IMR-90 (cell line): ENCODE data around the gene TAS2R42. TPM values are rescaled to one million over a fixed set of nuclear protein-coding genes. Genes with fewer than 3 reads are reported as not detected.

Experiments
- ATAC-seq: fragments of 200-7000 bp; cut with Tn5 transposase; 2 replicates; pipeline ENCODE4 v1.9.1; 2020; ENCODE audit warnings: low read depth, mild to moderate bottlenecking, moderate library complexity
- BruUV-seq: library from RNA; stranded (reverse); fragments of 400-500 nt; replicated peaks from 2 replicates; lab custom pipeline; 2021; lab: Mats Ljungman, UMichigan
- CTCF ChIA-PET: fragments of 300-600 bp; formaldehyde crosslinking; extraction: SDS; loops from one replicate; lab custom pipeline; 2021; ENCODE audit warnings: antibody characterized with exemption; lab: Yijun Ruan, JAX
- POLR2A ChIA-PET: fragments of 300-600 bp; sonication (Branson Sonifier 250); formaldehyde crosslinking; loops from one replicate; lab custom pipeline; 2022; ENCODE audit warnings: antibody characterized with exemption; ENCODE audit not compliant: unreplicated experiment; lab: Charles Lee
- DNase-seq: peaks from one replicate; pipeline ENCODE4 v3.0.0; 2013
- H2AFZ ChIP-seq: replicated peaks from 2 replicates; pipeline ENCODE3; 2013; ENCODE audit warnings: low read length, mild to moderate bottlenecking; ENCODE audit not compliant: poor library complexity
- H2AK5ac ChIP-seq: 2 replicates; pipeline ENCODE4 v1.6.1; 2013; ENCODE audit warnings: low read depth, low read length, inconsistent platforms
- H2AK9ac ChIP-seq: replicated peaks from 2 replicates; pipeline ENCODE3; 2013; ENCODE audit warnings: mild to moderate bottlenecking, low read depth, low read length, moderate library complexity; ENCODE audit not compliant: poor library complexity
- H2BK120ac ChIP-seq: 2 replicates; pipeline ENCODE4 v1.6.1; 2013; ENCODE audit warnings: low read depth, low read length, inconsistent platforms
- H2BK15ac ChIP-seq: 3 replicates; pipeline ENCODE4 v1.6.1; 2013; ENCODE audit warnings: low read depth, low read length, inconsistent platforms
- H2BK20ac ChIP-seq: 2 replicates; pipeline ENCODE4 v1.6.1; 2013; ENCODE audit warnings: low read depth, mild to moderate bottlenecking, inconsistent platforms, low read length, moderate library complexity
- H2BK5ac ChIP-seq: 2 replicates; pipeline ENCODE4 v1.6.1; 2013; ENCODE audit warnings: mild to moderate bottlenecking, low read depth, low read length, inconsistent platforms; ENCODE audit not compliant: poor library complexity, severe bottlenecking
- H3K14ac ChIP-seq: replicated peaks from 2 replicates; pipeline ENCODE4 v1.6.1; 2013; ENCODE audit warnings: low read depth, low read length, inconsistent platforms
- H3K18ac ChIP-seq: 2 replicates; pipeline ENCODE4 v1.6.1; 2013; ENCODE audit warnings: low read depth, low read length, control low read depth
- H3K23ac ChIP-seq: 2 replicates; pipeline ENCODE4 v1.6.1; 2013; ENCODE audit warnings: low read depth, low read length, inconsistent platforms
- H3K27ac ChIP-seq: 2 replicates; pipeline ENCODE4 v1.5.1; 2013; ENCODE audit warnings: mild to moderate bottlenecking, control low read depth, low read length; ENCODE audit not compliant: insufficient read depth
- H3K27me3 ChIP-seq: 2 replicates; pipeline ENCODE4 v1.6.1; 2013; ENCODE audit warnings: low read length; ENCODE audit not compliant: control insufficient read depth, insufficient read depth
- H3K36me3 ChIP-seq: 2 replicates; pipeline ENCODE4 v1.6.1; 2013; ENCODE audit warnings: low read length, mixed read lengths; ENCODE audit not compliant: control insufficient read depth, insufficient read depth
- H3K4ac ChIP-seq: 2 replicates; pipeline ENCODE4 v1.6.1; 2013; ENCODE audit warnings: low read depth, low read length, inconsistent platforms
- H3K4me1 ChIP-seq: 2 replicates; pipeline ENCODE4 v1.6.1; 2013; ENCODE audit warnings: low read length, mixed read lengths; ENCODE audit not compliant: control insufficient read depth, insufficient read depth
- H3K4me2 ChIP-seq: 2 replicates; pipeline ENCODE4 v1.6.1; 2013; ENCODE audit warnings: low read depth, mild to moderate bottlenecking, control low read depth, low read length, moderate library complexity
- H3K4me3 ChIP-seq: 2 replicates; pipeline ENCODE4 v1.5.1; 2013; ENCODE audit warnings: low read depth, mild to moderate bottlenecking, control low read depth, low read length, moderate library complexity; ENCODE audit not compliant: insufficient read depth
- H3K56ac ChIP-seq: 2 replicates; pipeline ENCODE4 v1.6.1; 2013; ENCODE audit warnings: low read length, inconsistent platforms; ENCODE audit not compliant: insufficient read depth; ENCODE audit errors: extremely low read depth
- H3K79me1 ChIP-seq, 2 experiments: 2 replicates each; pipeline ENCODE4 v1.6.1; 2013; ENCODE audit warnings: low read length in 2 of 2, inconsistent platforms in 1 of 2, low read depth in 1 of 2
- H3K9ac ChIP-seq: 2 replicates; pipeline ENCODE4 v1.6.1; 2013; ENCODE audit warnings: low read depth, low read length, control low read depth
- H3K9me1 ChIP-seq: 2 replicates; pipeline ENCODE4 v1.6.1; 2013; ENCODE audit warnings: low read length, inconsistent platforms; ENCODE audit not compliant: insufficient read depth
- H3K9me3 ChIP-seq: 2 replicates; pipeline ENCODE4 v1.6.1; 2013; ENCODE audit warnings: low read length; ENCODE audit not compliant: control insufficient read depth, insufficient read depth
- H4K20me1 ChIP-seq: 2 replicates; pipeline ENCODE4 v1.6.1; 2013; ENCODE audit warnings: low read length, inconsistent platforms; ENCODE audit not compliant: insufficient read depth
- H4K5ac ChIP-seq: 2 replicates; pipeline ENCODE4 v1.6.1; 2013; ENCODE audit warnings: mild to moderate bottlenecking, low read depth, low read length, control low read depth
- H4K8ac ChIP-seq, 2 experiments: 2 replicates each; pipeline ENCODE4 v1.6.1; 2013; ENCODE audit warnings: low read depth in 2 of 2, low read length in 2 of 2, control low read depth in 1 of 2, inconsistent platforms in 1 of 2
- H4K91ac ChIP-seq: 2 replicates; pipeline ENCODE4 v1.6.1; 2013; ENCODE audit warnings: low read depth, low read length, inconsistent platforms; ENCODE audit not compliant: insufficient read depth
- BHLHE40 ChIP-seq: fragments of 150-350 bp; IDR thresholded peaks from 2 replicates; pipeline ENCODE4 v1.6.1; 2016; ENCODE audit warnings: mild to moderate bottlenecking, low read depth, low read length
- CEBPB ChIP-seq: IDR thresholded peaks from 2 replicates; pipeline ENCODE4 v1.6.1; 2012; ENCODE audit warnings: low read depth, low read length, improper control_type of control experiment
- CHD1 ChIP-seq: IDR thresholded peaks from 2 replicates; pipeline ENCODE4 v1.6.1; 2012; ENCODE audit warnings: low read depth, low read length, improper control_type of control experiment
- CTCF ChIP-seq: conservative IDR thresholded peaks from 2 replicates; pipeline ENCODE4 v1.5.1; 2012; ENCODE audit warnings: mild to moderate bottlenecking, low read depth, low read length, improper control_type of control experiment
- ELK1 ChIP-seq: fragments of 150-350 bp; IDR thresholded peaks from 2 replicates; pipeline ENCODE4 v1.6.1; 2016; ENCODE audit warnings: low read depth, mild to moderate bottlenecking, low read length, moderate library complexity, borderline replicate concordance
- FOS ChIP-seq: fragments of 150-350 bp; IDR thresholded peaks from 2 replicates; pipeline ENCODE4 v1.6.1; 2016; ENCODE audit warnings: low read depth, low read length
- MAFK ChIP-seq: IDR thresholded peaks from 2 replicates; pipeline ENCODE4 v1.6.1; 2012; ENCODE audit warnings: low read depth, low read length, improper control_type of control experiment
- MAZ ChIP-seq: IDR thresholded peaks from 2 replicates; pipeline ENCODE4 v1.6.1; 2012; ENCODE audit warnings: low read depth, mild to moderate bottlenecking, low read length, improper control_type of control experiment, moderate library complexity, borderline replicate concordance
- MXI1 ChIP-seq: IDR thresholded peaks from 2 replicates; pipeline ENCODE4 v1.6.1; 2012; ENCODE audit warnings: low read depth, mild to moderate bottlenecking, low read length, moderate library complexity, borderline replicate concordance
- NFE2L2 ChIP-seq: fragments of 150-350 bp; IDR thresholded peaks from 2 replicates; pipeline ENCODE4 v1.6.1; 2016; ENCODE audit warnings: low read depth, mild to moderate bottlenecking, low read length
- POLR2A ChIP-seq: IDR thresholded peaks from 2 replicates; pipeline ENCODE4 v1.6.1; 2012; ENCODE audit warnings: mild to moderate bottlenecking, low read depth, low read length
- RAD21 ChIP-seq: IDR thresholded peaks from 2 replicates; pipeline ENCODE4 v1.6.1; 2012; ENCODE audit warnings: low read length, improper control_type of control experiment
- RCOR1 ChIP-seq: IDR thresholded peaks from 2 replicates; pipeline ENCODE4 v1.6.1; 2012; ENCODE audit warnings: mild to moderate bottlenecking, low read length, improper control_type of control experiment; ENCODE audit not compliant: insufficient replicate concordance
- RFX5 ChIP-seq: IDR thresholded peaks from 2 replicates; pipeline ENCODE4 v1.8.0; 2012; ENCODE audit warnings: low read depth, mild to moderate bottlenecking, low read length, moderate library complexity
- SMC3 ChIP-seq: fragments of 150-350 bp; IDR thresholded peaks from 2 replicates; pipeline ENCODE4 v1.6.1; 2016; ENCODE audit warnings: low read depth, mild to moderate bottlenecking, antibody characterized with exemption, low read length, moderate library complexity
- WGBS, 2 experiments: methylation state at CpG; one replicate each; pipeline versions ENCODE4 v1.1.5 to v1.1.7; 2013; ENCODE audit warnings: missing lambda C conversion rate in 2 of 2; ENCODE audit not compliant: insufficient read length in 1 of 2; ENCODE audit errors: extremely low coverage in 2 of 2; 5-methylcytosine and 5-hydroxymethylcytosine counted together
- dilution Hi-C: fragments of 300-500 bp; cut with HindIII; formaldehyde crosslinking; loops from one replicate; pipeline ENCODE4 v1.14.3; 2018; ENCODE audit warnings: low sequenced_read_pairs; ENCODE audit not compliant: unreplicated experiment
- in situ Hi-C: fragments of 300-500 bp; cut with MboI; formaldehyde crosslinking; loops from 3 replicates; pipeline ENCODE4 v1.14.3; 2019; ENCODE audit warnings: low sequenced_read_pairs, inconsistent platforms, mixed read lengths
- intact Hi-C: fragments of 100-400 bp; cut with micrococcal nuclease; formaldehyde crosslinking; loops from 2 replicates; pipeline ENCODE4 v1.10.0; 2022
- polyA plus RNA-seq, 3 experiments: library from polyadenylated mRNA; depleted of rRNA; stranded (reverse); fragments of >200 nt; gene quantifications; 2 replicates each; pipeline ENCODE4 v1.2.3, GENCODE V29; 2012; ENCODE audit warnings: low replicate concordance in 1 of 3
- total RNA-seq: library from RNA; depleted of rRNA; stranded (reverse); fragments of >200 nt; gene quantifications from 2 replicates; pipeline ENCODE4 v1.2.3, GENCODE V29; 2012
- TF ChIP-seq, protein P1 (sequence below): fragments of 150-350 bp; IDR thresholded peaks from 2 replicates; pipeline ENCODE4 v1.6.1; 2017; ENCODE audit warnings: mild to moderate bottlenecking, antibody characterized with exemption, low read length, low read depth

Gene TAS2R42
- total and polyA plus RNA-seq, 2 of the 4 experiments (the other 2 are of a cell fraction) = not detected

DNA sequence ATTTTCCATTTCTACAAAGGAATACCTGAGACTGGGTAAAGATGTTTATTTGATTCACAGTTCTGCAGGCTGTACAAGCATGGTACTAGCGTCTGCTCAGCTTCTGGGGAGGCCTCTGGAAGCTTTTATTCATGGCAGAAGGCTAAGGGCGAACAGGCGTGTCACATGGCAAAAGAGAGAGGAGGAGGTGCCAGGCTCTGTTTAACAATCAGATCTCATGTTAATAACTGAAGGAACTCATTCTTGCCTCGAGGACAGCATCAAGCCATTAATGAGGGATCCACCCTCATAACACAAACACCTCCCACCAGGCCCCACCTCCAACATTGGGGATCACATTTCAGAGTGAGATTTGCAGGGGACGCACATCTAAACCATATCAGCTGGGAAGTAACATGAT, 46.8 kb upstream of the TAS2R42 start:
- Histone ChIP-seq H2BK5ac (no peak overlapping the region), H3K79me1 (no peaks in the 10 kb centered on the region), H3K27me3 (no peaks in the 10 kb centered on the region), H2AK5ac (no peak overlapping the region), H2BK20ac (no peak overlapping the region), H3K14ac (no peak overlapping the region), H3K23ac (no peak overlapping the region), H3K4me3 (no peak overlapping the region), H3K4me1 (no peaks in the 10 kb centered on the region), H3K18ac (no peak overlapping the region), H3K4me2 (no peak overlapping the region), H3K36me3 (no peaks in the 10 kb centered on the region), H3K9me3 (no peaks in the 10 kb centered on the region), H3K27ac (no peak overlapping the region), H2BK120ac (no peak overlapping the region), H3K4ac (no peak overlapping the region), H4K5ac (no peak overlapping the region), H3K9ac (no peak overlapping the region), H3K56ac (no peak overlapping the region), H4K91ac (no peak overlapping the region), H4K20me1 (no peaks in the 10 kb centered on the region), H3K9me1 (no peaks in the 10 kb centered on the region), H2BK15ac (no peak overlapping the region), H4K8ac (no peak overlapping the region), H2AFZ (no peak overlapping the region), H2AK9ac (no peak overlapping the region)
- dilution Hi-C loops = no loop called here
- TF ChIP-seq RFX5 (no peak), ELK1 (no peak), CEBPB (no peak), CTCF (no peak), BHLHE40 (no peak), MXI1 (no peak), CHD1 (no peak), RAD21 (no peak), POLR2A (no peak), SMC3 (no peak), FOS (no peak), NFE2L2 (no peak), MAZ (no peak), MAFK (no peak), RCOR1 (no peak)
- TF ChIP-seq, protein P1, sequence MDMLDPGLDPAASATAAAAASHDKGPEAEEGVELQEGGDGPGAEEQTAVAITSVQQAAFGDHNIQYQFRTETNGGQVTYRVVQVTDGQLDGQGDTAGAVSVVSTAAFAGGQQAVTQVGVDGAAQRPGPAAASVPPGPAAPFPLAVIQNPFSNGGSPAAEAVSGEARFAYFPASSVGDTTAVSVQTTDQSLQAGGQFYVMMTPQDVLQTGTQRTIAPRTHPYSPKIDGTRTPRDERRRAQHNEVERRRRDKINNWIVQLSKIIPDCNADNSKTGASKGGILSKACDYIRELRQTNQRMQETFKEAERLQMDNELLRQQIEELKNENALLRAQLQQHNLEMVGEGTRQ = no peak
- no TSS peak for BruUV-seq
- POLR2A ChIA-PET = no interaction called here
- DNase-seq (no peak), ATAC-seq (no peak)
- in situ Hi-C loops = loop anchor here (25.0 kb wide), 1 partner anchor 129 kb away; no protein-coding TSS in a partner anchor
- WGBS, 2 experiments = no CpG with 5 or more reads among the region's 5 CpGs
- intact Hi-C loops = no loop called here
- CTCF ChIA-PET = interaction anchor here (0.6 kb wide), 1 partner anchor 1032 kb away, joined by 8 read pairs; no protein-coding TSS in a partner anchor
